HTERT RPE-1 (cell line): ENCODE data around the gene SENP8.
"Not testable (repeated sequence)": the region's sequence is repeated elsewhere in the genome, so short reads cannot be mapped to it uniquely, and the experiment has no call there.

Experiments
- in situ Hi-C: fragments of 300-500 bp; cut with MboI; formaldehyde crosslinking; loops from 4 replicates; pipeline ENCODE4 v1.14.3; 2020; ENCODE audit warnings: low sequenced_read_pairs

SENP8 gene

DNA sequence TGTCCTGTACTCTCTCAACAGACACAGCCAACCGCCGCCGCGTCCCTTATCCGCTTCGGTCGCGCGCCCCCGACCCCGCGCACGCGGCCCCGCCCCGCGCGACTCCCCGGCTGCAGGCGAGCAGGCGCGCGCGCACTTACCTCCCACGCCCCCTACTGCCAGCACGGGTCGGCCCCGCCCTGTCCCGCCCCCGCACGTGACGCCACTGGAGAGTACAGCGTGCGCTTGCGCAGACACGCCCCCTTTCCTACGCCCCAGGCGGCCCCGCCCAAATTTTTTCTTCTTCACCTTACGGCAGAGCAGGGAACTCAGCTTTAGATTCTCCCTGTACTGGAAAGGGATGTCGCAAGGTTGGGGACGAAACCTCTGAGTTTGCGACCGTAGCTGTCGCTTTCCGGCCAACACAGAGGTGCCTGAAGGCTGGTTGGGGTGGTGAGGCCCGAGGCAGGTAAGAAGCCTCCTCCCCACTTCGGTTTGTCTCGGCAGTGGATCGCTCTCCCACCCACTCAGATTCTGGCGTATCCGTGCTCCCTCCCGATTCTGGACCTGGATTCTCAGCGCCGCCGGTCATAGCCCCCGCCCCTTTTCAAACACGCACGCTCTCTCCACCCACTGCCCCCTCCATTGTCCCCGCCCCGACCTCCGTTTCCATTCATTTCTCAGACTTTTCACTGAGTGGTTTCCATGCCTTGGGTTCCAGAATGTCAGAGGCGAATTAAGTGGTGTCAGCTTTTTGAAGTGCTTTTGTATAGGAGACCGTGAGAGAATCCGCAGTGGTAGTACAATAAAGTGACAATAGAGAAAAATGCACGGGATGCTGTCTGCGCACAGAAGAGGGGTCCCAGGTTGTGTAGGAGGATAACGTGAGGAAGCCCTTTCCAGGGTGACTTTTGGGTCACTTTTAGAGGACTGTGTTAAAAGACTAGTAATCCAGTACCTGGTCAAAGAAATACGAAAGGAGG lies at the start of gene SENP8, which contains the start of gene MYO9A:
SENP8 (plus strand) TSS at position 387 of the 962 bp plus-strand sequence. CDS start 21,221 bp downstream, outside the sequence.
MYO9A (minus strand) TSS at position 134 of the 962 bp plus-strand sequence. CDS start 71,587 bp downstream, outside the sequence.
- in situ Hi-C loops: no loop called here

DNA sequence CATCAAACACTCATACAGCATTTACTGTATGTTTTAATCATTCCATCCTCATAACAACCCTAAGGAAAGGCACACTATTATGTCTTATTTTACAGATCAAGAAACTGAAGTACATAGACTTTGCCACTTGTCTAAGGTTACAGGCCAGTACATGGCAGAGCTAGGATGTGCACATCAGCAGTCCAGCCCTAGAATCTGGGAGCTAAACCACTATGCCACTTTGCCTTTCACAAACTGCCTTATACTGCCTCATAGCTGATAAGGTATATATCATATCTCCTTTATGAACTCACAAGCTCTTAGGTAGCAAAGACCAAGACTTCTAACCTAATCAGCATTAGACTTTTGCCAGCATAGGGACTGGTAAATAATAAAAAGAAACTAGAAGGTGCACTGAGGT lies 49.3 kb upstream of the SENP8 start:
- in situ Hi-C loops: no loop called here

DNA sequence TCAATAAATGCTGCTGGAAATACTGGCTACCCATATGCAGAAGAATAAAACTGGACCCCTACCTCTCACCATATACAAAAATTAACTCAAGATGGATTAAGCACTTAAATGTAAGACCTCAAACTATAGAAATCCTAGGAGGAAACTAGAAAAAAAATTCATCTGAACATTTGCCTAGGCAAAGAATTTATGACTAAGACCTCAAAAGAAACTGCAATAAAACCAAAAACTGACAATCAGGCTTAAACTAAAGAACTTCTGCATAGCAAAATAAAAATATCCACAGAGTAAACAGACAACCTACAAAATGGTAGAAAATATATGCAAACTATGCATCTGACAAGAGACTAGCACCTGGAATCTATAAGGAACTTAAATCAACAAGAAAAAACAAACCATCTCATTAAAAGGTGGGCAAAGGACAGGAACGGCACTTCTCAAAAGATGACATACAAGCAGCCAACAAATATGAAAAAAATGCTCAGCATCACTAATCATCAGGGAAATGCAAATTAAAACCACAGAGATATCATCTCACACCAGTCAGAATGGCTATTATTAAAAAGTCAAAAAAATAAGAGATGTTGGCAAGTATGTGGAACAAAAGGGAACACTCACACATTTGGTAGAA lies 47.3 kb upstream of the SENP8 start:
- in situ Hi-C loops: no loop called here

DNA sequence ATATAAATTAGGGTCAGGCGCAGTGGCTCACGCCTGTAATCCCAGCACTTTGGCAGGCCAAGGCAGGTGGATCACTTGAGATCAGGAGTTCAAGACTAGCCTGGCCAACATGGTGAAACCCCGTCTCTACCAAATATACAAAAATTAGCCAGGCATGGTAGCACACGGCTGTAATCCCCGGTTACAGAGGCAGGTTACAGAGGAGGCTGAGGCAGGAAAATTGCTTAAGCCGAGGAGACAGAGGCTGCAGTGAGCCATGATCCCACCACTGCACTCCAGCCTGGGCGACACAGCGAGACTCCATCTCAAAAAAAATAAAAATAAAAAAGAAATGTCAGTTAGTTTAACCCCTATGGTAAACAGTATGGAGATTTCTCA lies 46.8 kb upstream of the SENP8 start:
- in situ Hi-C loops: not testable (repeated sequence)

DNA sequence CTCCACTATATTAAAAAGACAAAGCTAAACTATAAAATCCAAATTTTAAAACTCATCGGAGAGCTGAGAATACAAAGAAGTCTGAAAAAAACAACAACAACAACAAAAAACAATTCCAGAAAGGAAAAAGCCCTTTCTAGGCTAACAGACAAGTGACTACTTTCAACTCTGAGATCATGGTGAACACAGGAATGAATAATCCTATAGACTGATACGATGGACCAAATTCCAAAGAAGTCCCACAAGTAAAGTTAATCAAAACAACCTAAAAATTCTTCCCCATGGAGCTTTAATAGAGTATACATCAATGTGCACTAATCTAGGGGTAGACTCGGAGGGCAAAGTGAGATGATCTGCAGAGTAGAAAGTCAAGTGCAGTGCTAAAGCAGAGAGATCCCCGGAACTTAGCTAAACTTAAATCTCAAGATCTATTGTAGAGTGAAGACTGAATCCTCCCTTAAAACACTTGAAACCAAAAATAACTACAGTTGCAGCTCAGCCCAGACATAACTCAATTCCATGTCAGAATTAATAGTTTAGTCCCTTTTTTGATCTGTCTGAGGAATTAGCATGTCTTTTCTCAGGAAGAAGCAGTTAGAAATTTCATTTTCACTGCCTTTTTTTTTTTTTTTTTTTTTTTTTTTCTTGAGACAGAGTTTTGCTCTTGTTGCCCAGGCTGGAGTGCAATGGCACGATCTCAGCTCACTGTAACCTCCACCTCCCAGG lies 43.7 kb upstream of the SENP8 start:
- in situ Hi-C loops: no loop called here

DNA sequence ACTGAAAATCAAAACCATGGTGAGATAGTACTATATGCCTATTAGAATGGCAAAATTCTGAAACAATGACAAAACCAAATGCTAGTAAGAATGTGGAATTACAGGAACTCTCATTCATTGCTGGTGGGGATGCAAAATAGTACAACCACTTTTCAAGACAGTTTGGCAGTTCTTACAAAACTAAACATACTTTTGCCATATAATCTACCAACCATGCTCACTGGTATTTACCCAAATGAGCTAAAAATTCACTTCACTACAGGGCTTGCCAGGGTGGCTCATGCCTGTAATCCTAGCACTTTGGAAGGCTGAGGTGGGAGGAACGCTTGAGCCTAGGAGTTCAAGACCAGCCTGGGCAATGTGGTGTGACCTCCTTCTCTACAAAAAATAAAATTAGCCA lies 40.3 kb upstream of the SENP8 start:
- in situ Hi-C loops: no loop called here

DNA sequence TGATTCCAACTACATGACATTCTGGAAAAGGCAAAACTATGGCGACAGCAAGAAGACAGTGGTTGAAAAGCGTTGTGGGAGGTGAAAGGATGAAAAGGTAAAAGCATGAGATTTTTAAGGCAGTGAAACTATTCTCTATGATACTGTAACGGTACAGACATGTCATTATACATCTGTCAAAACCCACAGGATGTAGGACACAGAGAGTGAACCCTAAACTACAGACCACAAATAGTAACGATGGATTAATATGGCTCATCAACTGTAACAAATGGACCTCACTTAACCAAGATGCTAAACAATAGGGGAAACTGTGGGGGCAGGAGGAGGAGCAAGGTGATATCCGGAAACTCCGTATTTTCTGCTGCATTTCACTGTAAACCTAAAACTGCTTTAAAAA lies 39.3 kb upstream of the SENP8 start:
- in situ Hi-C loops: no loop called here

DNA sequence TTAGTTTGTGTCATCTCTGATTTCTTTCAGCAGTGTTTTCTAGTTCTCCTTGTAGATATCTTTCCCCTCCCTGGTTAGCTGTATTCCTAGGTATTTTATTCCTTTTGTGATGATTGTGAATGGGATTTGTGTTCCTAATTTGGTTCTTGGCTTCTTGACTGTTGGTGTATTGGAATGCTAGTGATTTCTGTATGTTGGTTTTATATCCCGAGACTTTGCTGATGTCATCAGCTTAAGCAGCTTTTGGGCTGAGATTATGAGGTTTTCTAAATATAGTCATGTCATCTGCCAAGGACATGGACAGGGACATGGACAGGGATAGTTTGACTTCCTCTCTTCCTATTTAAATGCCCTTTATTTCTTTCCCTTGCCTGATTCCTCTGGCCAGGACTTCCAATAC lies 36.0 kb upstream of the SENP8 start:
- in situ Hi-C loops: no loop called here

DNA sequence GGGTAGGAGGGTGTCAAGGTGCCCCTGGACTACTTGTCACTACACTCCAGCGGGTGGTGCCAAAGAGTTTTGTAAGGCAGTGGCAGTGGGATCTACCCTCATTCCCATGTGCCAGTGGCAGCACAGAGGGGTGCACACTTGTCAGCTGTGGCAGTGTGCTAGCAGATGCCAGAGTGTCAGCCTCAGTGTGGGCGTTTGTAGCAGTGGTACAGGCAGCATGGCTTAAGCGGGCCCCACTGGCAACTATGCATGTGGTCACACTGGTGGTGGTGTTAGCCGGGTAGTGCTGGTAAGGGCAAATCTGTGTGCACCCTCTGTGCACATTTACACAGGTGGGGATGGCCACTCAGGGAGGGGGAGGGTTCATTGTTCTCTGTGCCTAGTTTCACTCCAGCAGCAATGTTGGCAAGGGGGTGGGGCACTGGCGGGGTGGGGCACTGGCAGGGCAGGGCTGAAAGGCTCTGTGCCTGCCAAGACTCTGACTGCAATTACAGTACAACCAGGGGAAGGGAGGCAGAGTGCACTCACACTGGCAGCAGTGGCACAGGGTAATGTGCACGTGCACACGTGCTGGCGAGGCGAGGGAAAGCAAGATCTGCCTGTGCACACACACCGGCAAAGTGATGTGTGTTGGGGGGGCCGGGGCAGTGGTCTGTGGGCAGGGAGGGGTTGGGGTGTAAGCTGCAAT lies 32.0 kb upstream of the SENP8 start:
- in situ Hi-C loops: no loop called here

DNA sequence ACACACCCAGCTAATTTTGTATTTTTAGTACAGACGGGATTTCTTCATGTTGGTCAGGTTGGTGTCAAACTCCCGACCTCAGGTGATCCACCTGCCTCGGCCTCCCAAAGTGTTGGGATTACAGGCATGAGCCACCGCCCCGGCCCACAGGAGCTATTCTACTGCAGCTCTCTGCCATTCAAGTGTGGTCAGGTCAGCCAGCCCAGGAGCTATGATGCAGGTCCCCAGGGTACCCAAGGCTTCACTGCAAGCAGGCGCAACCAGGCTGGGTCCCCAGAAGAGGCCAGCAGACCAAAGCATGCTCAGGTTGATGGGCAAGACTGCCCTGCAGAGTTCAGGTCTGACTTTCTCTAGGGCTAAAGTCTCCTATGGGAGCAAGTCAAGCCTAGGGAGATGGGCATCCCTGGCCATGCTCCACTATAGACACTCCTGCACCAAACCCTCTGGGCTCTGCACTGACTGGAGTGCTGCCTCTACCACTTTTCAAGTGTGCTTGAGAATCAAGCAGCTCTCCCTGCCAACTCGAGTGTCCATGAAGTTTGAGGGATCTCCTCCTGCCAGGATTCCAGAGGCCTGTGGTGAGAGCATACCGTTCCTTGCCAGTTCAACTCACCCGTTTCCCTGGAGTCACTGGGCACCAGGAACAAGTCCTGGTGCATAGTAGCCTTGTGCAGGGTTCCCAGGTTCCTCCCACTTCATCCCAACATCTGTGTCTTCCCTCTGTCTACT lies 31.1 kb upstream of the SENP8 start:
- in situ Hi-C loops: no loop called here

DNA sequence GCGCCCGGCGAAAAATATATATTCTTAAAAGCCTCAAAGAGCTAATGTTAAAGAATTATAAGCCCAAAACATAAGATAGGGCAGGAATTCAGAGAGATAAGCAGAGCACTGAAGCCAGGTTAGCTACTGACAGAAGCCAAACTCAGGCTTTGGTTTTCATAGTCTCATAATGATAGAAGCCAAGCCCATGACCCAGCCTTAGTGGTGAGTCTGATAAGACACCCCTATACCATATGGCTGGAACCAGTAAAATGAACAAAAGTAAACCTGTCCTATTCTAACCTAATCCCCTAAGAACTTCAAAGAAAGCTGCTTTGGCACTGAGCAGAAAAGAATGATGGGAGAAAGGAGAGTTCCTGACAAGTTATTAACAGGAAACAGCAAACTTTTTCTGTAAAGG lies 26.2 kb upstream of the SENP8 start:
- in situ Hi-C loops: no loop called here

DNA sequence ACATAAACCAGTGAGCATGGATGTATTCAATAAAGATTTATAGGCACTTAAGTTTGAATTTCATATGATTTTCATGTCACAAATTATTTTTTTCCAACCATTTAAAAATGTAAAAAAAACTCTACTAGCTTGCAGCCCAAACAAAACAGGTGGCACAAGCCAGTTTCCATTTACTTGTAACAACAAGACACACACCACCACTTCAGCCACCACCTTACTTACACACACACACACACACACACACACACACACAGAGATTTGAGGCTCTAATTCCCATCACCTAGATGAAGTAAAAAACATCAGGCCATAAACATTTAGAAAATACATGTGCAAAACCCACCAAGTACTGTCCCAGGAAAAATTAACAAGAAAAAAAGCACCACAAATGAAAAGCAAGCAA lies 25.5 kb upstream of the SENP8 start:
- in situ Hi-C loops: no loop called here

DNA sequence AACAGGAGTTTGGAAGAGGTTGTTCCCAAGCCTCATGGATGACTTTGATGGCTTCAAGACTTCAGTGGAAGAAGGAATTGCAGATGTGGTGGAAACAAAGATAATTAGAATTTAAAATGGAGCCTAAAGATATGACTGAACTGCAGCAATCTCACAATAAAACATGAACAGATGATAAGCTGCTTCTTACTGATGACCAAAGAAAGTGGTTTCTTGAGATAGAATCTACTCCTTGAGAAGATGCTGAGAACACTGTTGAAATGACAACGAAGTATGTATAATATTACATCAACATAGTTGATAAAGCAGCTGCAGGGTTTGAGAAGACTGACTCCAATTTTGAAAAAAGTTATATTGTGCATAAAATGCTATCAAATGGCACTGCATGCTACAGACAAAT lies 21.4 kb upstream of the SENP8 start:
- in situ Hi-C loops: no loop called here

DNA sequence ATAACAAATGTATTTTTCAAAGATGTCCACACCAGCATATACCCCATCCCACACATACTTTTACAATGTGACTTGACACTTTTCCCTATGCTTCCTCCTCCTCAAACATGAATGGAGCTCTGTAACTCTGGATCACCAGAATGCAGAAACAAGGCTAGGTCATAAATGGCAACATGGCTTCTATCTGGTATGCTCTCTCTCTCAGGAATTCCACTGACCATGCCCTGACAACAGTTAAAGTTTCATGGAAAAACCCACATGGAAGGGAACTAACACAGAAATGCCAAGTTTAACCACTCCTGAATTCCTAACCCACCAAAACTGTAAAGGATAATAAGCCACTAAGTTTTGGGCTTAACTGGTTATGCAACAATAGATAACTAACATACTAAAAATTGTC lies 20.2 kb upstream of the SENP8 start:
- in situ Hi-C loops: no loop called here

DNA sequence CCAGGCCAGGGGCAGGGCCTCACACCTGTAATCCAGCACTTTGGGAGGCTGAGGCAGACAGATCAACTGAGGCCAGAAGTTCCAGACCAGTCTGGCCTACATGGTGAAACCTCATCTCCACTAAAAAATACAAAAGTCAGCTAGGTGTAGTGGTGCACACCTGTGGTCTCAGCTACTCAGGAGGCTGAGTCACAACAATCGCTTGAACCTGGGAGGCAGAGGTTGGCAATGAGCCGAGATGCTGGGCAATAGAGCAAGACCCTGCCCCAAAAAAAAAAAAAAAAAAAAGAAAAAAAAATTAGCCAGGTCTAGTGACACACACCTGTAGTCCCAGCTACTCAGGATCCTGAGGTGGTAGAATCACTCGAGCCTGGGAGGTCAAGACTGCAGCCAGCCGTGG lies 19.0 kb upstream of the SENP8 start:
- in situ Hi-C loops: no loop called here

DNA sequence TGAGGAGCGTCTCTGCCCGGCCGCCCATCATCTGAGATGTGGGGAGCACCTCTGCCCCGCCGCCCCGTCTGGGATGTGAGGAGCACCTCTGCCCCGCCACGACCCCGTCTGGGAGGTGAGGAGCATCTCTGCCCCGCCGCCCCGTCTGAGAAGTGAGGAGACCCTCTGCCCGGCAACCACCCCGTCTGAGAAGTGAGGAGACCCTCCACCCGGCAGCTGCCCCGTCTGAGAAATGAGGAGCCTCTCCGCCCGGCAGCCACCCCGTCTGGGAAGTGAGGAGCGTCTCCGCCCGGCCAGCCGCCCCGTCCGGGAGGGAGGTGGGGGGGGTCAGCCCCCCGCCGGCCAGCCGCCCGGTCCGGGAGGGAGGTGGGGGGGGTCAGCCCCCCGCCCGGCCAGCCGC lies 17.7 kb upstream of the SENP8 start:
- in situ Hi-C loops: not testable (repeated sequence)

DNA sequence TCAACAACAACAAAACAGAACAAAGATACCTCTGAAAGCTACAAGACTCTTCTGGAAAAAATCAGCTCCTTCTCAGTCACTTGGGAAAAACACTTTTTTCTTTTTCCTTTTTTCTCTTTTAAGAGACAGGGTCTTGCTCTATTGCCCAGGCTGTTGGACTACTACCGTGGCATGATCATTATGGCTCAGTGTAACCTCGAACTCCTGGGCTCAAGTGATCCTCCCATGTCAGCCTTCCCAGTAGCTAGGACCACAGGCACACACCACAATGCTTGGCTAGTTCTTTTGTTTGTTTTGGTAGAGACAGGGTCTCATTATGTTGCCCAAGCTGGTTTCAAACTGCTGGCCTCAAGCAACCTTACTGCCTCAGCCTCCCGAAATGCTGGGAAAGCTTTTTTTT lies 13.1 kb upstream of the SENP8 start:
- in situ Hi-C loops: no loop called here

DNA sequence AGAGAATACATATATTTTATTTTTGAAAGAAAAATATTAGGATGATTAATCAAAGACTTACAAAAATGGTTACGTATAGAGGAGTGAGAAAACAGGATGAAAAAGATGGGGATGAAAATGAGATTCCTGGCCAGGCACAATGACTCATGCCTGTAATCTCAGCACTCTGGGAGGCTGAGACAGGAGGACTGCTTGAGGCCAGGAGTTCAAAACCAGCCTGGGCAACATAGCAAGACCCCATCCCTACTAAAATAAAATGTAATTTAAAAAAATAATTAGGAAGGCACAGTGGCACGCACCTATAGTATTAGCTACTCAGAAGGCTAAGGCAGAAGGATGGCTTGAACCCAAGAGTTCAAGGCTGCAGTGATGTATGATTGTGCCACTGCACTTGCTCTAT lies 12.1 kb upstream of the SENP8 start:
- in situ Hi-C loops: no loop called here

DNA sequence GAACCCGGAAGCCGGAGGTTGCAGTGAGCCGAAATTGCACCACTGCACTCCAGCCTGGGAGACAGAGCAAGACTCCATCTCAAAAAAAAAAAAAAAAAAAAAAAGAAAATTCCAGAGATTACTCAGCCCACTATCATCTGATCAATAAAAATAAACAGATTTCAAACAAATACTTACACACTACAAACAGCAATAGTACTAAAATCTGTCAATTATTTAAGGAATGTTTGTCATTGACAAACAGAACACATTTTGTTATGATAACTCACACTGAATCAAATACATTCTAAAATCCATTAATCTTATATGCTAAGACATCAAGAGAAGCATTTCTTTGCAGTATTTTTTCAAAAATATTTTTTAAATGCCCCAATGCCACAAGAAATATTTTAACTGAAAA lies 7.8 kb upstream of the SENP8 start:
- in situ Hi-C loops: no loop called here

DNA sequence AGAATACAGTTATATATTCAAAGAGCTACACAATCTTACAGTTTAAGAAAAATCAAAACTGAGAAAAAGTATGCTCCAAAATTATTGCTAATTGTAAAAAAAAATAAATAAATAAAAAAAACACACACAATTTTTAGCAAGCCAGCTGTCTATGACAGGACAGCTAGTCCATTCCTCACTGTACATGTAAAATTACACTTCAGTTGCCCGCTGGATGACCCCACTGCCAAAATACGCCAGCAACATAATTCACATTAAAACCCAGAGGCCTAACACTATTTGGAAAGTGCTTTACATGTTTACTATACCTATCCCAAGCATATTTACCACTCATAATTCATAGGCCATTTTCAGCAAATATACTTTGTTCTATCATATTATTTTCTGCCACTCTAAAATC lies 6.1 kb upstream of the SENP8 start:
- in situ Hi-C loops: no loop called here
